GM19099 (cell line): ENCODE data around the gene CNGB1.

Experiments
- POLR2A ChIP-seq: IDR thresholded peaks from 3 replicates; pipeline ENCODE4 v1.6.1; 2011; ENCODE audit warnings: low read depth; ENCODE audit not compliant: insufficient read length; ENCODE audit errors: extremely low read depth

The CNGB1 gene

DNA sequence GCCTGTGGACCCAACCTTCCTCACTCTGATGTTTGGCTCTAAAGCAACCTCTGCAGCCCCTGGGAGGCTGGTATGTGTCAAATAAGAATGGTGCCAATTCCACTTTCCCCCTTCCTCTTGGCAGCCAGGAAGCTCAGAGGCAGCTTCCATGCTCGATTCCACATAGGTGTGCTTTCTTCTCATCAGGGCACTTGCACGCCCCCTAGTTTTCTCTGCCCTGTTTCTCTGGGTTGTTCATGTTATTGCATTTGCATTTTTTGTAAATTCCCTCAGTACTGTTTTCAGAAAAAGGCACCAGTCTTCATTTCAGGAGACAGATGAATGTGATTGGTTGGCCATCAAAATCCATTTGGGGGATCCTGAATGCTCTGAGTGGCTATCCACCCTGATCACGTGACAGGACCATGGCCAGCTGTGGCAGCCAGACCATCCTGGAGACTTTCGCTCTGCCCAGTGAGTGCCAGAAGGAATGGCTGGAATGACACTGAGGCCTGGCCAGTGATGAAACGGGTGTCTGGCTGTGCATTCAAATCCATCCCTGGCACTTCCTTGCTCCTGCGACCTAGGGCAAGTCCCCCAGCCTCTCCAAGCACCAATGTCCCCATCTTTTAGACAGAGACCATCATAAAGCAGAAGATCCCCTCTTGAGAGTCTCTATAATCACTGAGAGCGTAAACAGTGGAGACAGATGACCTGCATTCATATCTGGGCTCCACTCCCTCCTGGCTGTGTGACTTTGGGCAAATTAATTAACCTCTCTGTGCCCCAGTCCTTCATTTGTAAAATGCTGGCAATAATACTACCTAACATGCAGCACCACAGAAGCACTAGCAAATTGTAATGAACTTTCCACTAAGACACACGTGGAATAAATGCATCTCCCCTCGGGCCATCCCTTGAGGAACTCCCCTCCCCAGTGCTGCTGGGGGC lies 56.4 kb downstream of the CNGB1 start:
- no peak for TF ChIP-seq POLR2A

DNA sequence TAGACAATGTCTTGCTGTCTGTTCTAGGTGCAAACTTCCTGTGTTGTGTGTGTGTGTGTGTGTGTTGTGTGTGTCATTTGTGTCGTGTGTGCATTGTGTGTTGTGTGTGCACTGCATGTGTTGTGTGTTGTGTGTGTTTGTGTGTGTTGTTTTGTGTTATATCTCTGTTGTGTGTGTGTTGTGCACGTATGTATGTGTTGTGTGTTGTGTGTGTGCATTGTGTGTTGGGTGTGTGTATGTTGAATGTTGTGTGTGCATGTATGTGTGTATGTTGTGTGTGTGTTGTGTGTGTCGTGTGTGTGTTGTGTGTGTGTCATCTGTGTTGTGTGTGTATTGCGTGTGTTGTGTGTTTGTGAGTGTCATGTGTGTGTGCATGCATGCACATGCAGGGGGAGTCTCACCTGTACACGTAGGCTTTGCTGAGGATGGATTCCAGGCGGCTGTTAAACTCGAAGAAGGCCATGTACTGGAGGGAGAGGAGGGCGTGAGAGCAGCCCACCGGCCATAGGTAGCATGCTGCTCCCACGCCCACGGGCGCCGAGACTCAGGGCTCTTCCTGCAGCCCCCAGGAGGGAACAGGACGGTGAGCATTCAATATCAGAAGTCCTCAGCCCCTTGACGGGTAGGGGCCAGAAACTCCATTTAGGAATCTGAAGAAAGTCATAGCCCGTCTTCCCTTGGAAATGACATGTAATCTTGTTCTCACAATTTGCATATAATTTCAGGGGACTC lies 58.2 kb downstream of the CNGB1 start:
- TF ChIP-seq POLR2A = no peak

DNA sequence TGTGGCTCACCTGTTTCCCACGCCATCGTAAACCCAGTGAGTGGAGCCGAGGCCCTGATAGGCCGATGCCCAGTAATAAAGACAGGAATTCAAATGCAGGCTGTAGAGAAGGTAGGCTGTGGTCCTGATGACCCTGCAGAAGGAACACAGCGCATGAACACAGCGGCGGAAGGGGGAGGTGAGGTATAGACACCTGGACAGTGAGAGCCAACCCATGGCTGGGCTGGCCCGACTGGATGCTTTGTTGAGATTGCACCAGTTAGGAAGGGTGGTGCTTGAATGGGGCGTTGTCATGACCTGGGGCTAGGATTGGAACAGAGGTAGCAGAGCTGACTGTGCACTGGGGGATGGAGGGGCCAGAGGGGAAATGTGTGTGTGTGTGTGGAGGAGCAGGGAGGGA lies 59.2 kb downstream of the CNGB1 start:
- no peak for TF ChIP-seq POLR2A

DNA sequence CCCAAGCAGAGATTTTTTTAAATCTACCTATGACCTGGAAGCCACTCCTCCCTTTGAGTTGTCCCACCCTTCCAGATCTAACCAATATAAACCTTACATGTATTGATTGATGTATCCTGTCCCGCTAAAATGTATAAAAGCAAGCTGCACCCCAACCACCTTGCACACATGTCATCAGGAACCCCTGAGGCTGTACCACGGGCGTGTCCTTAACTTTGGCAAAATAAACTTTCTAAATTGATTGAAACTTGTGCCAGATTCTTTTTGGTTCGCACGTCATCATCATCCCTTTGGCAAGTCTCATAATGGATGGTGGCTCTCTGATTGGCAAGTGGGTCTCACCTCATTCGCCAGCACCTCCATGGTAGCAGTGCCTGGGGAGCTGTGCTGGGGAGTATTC lies 60.2 kb downstream of the CNGB1 start:
- TF ChIP-seq POLR2A = no peak

DNA sequence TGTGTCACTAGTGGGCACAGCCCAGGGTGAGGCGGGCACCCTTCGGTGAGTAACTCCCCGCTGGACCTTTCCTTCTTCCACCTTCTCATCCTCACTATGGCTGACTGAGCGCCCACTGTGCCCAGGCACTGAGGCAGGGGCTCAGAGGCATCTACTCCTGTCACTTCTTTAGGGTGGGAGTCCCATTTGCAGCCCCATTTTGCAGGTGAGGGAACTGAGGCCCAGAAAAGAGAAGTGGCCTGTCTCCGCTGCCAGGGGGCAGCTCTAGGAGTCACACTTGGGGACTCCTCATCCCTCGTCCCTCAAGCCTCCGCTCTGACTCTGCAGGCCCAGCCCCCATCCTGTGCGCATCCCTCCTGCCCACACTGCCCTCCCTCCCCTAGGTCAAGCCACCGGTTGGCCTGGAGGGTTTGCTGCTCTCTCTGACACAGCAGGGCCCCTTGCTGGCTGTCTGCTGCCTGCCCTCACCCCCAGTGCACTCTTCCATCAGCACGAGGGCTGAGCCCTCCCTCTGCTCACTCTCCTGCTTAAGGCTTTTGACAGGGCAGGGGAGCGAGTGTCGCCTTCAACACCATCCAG lies 62.4 kb downstream of the CNGB1 start:
- no peak for TF ChIP-seq POLR2A

DNA sequence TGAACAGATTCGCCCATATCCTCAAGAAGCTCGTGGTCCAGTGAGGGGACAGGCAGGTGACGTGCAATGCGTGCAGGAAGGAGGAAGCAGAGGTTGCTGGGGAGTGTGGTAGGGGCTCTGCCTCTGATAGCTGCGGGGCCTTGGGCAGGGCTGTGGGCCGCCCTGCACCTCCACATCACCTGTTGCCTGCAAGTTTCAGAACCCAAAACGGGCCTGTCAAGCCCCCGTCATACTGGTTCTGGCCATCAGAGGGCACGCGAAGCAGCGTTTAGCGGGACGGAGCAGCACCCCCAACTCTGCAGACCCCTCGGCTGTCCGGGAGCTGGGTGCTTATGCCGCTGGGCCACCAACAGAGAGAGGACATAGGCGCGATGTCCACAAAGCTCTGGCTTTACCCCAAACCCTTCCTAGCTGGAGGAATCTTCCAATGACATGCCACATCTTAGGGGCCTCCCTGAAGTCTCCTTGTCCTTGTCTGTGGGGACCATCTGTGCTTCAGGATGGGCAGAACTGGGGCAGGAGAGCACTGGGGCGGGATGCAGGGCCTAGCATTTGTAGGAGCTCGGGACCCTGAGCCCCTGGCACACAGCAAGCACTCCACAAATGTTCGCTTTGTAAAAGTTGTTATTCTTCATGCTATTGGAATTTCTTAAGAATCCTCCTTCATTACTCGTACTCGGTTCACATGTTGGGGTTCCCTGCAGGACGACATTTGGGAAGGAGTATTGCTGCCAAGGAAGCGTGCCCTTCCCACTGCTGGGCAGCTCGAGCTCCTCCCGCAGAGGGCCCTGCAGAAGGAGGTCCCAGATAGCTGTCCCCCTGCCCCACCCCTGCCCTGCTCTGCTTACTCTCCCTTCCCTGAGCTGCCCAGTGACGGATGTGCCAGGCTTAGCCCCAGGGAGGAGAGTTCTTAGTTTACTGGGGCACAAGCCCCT lies 64.3 kb downstream of the CNGB1 start:
- TF ChIP-seq POLR2A = no peak

DNA sequence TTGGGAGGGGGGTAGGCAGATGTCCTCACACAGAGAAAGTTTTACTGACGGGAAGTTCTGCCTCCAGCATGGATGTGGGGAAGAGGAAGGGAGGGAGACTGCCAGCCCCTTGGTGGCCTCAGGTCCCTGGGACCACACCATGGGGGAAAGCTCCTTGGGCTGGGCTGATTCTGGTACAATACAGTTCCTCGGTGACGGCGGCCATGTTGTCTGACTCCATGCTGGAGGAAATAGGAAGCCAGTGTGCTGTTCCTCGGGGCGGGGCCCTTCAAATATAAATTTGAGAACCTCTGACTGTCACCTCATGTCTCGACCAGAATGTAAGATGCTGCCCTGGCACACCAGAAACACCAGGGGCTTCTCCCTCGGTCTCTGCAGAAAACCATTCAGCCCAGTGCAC lies 66.8 kb downstream of the CNGB1 start:
- no peak for TF ChIP-seq POLR2A

DNA sequence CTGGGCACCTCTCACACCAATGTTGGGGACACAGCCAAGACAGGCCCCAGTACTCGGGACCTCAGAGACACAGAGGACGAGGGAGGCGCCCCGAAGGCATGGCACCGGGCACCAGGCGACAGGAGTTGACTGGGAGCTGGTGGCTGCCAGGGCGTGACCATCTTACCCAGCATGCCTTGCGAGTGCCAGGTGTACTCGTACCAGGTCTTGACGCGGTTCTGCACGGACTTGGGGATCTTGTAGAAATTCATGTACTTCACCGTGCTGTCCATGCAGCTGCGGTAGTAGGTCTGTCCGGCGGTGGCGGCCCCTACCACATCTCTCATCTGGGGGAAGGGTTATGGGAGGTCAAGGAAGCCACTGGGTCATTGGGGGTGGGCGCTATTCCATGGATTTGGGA lies 67.3 kb downstream of the CNGB1 start:
- TF ChIP-seq POLR2A = no peak

DNA sequence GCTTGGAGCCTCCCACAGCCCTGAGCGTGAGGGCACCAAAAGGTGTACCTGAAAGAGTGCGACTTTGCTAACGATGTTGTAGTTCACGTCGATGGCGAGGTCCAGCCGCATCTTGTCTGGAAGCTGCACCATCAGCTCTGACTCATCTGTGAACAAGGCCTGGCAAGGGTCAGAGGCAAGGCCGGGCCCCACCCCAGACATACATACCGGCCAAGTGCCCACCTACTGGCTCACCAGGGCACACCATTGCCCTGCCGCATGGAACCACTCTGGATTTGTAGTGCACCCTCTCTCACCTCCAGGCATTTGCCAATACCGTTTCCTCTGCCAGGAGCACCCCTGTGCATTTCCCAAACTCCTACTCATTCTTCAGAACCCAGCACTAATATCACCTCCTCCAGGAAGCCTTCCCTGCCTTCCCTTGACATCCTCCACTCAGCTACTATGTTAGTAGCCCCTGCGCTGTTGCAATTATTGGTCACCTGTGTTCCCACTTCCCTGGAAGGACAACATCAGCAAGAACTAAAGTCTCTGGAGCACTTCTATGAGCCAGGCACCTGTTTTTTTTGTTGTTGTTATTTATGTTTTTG lies 69.4 kb downstream of the CNGB1 start:
- TF ChIP-seq POLR2A = no peak

DNA sequence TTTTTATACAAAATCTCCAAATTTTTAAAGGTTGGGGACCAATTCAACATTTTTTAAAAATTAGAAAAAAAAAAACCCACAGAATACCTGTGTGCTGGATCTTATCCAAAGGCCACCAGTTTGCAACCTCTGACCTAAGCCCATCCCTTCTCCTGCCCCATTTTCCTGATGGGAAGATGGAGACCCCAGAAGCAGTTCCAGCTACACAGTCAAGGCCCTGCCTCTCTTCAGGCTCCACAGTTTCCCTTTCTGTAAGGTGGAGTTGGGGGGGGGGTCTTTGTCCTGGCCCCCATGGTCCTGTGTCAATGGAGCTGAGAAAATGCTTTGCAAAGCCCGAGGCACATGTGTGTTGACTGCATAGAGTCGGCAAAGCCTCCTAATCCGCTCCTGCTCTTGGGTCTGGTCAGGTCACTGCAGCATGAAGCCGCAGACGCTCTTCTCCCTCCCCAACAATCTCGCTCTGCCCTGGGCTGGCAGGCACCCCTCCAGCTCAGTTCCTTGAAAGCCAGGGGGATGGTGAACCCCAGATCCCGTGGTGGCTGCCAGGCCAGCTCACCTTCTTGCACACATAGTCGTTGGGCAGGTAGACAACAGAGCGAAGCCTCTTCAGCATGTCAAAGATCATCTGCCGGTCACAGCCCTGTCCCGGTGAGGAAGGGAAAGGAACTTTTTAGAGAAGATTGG lies 70.0 kb downstream of the CNGB1 start:
- no peak for TF ChIP-seq POLR2A

DNA sequence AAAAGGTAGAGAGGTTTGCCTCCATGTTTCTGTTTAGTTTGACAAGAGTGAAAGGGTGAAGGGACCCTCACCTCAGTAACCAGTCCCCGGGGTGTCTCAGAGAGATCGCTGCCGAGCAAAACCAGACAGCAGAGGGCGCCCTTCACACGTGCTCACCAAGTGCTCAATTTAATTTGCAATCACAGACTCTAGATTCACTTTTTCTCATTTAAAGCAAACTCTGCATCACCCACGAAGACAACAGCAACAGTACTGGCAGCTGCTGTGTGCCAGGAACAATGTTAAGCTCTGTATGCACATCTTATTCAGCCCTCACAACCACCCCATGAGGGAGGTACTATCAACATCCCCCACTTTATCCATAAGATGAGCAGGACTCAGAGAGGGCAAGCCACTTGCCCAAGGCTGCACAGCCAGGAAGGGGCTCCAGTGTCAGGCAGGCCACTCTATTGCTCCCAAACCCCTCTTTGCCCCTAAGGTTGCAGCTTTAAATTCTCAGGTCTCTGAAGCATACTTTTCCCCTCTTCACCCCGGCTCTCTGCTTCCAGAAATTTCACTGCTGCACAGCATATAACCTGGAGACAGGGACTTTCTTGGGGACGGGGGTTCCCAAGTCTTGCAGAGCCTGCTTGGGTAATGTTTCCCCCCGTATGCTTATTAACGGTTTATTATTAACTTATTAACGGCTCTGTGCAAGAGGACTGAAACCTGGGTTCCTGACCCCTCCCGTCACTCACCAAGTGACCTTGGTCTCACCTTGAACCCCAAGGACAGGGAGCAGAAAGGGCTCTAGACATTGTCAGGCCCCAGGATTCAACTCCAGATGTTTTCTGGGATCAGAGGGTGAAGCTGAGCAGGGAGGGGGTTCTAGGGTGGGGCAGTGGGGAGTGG lies 70.9 kb downstream of the CNGB1 start:
- TF ChIP-seq POLR2A = no peak

DNA sequence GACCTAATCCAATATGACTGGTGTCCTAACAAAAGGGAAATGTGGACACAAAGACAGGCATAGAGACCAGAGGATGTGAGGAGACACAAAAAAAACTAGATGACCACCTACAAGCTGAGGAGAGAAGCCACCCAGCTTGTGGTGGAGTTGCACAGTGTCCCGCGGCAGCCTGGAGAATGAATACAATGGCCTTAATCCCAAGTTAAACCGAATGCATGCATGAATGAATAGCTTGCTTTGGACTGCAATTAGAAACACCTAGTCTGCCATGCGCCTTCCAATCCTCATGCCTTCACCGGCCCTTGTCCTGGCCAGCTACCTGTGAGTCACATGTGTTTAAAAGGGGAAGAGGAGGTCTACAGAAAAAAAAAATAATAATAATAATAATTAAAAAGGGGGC lies 72.0 kb downstream of the CNGB1 start:
- TF ChIP-seq POLR2A = no peak

DNA sequence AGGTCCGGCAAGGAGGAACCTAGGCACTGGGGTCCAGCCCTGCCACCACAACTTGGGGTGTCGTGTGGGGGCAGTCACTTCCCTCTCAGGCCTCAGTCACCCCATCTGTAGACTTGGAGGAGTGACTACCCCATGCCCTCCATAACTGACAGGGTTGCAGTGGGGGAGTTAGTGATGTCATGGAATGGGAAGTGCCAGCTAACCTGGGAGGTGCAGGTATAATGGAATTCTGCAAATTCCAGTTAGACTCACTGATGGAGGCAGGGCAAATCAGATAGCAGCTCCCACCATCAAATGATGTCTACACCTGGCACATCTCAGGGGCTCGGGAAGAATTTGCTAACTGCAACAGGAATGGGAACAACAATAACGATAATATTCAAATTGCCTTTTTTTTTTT lies 72.9 kb downstream of the CNGB1 start:
- no peak for TF ChIP-seq POLR2A
